Endothelial cell of umbilical vein (primary cell): ENCODE measurements around the gene BRSK1.

Source experiments
- CTCF ChIP-seq, 2 donors: IDR thresholded peaks; 1 replicate in 1 of 2; 2 replicates in 1 of 2; pipeline ENCODE4 v1.5.1; 2011; ENCODE audit warnings: low read length in 2 of 2, mild to moderate bottlenecking in 2 of 2, moderate library complexity in 2 of 2, control low read depth in 1 of 2, inconsistent platforms in 1 of 2, low read depth in 1 of 2; ENCODE audit not compliant: insufficient read depth in 1 of 2; ENCODE audit errors: extremely low read depth in 1 of 2
- EZH2 ChIP-seq: IDR thresholded peaks from 2 replicates; pipeline ENCODE4 v1.6.1; 2012; ENCODE audit warnings: borderline replicate concordance, low read depth, mild to moderate bottlenecking, moderate library complexity, low read length, inconsistent platforms; ENCODE audit not compliant: severe bottlenecking
- GATA2 ChIP-seq: IDR thresholded peaks from 2 replicates; pipeline ENCODE4 v1.7.0; 2011; ENCODE audit warnings: low read depth, mild to moderate bottlenecking, moderate library complexity, mixed read lengths, low read length; ENCODE audit not compliant: insufficient read length, insufficient read depth
- MYC ChIP-seq: IDR thresholded peaks from one replicate; pipeline ENCODE4 v1.6.1; 2011; ENCODE audit warnings: mild to moderate bottlenecking, low read depth, low read length
- POLR2A ChIP-seq: IDR thresholded peaks from 2 replicates; pipeline ENCODE4 v1.6.1; 2012; ENCODE audit warnings: low read depth, mild to moderate bottlenecking, control low read depth, low read length
- POLR2AphosphoS5 ChIP-seq: IDR thresholded peaks from 2 replicates; pipeline ENCODE4 v1.6.1; 2012; ENCODE audit warnings: low read depth, mild to moderate bottlenecking, control low read depth, low read length, moderate library complexity; ENCODE audit not compliant: insufficient read depth

GRCh38 chr19:55339889-55340783 is 56.3 kb downstream of the BRSK1 start:
- TF ChIP-seq POLR2A (no peak), MYC (no peak), CTCF (IDR thresholded peaks at IDR 0.05; ENCODE audit: extremely low read depth in 1 of 2, insufficient read depth in 1 of 2, low read depth in 1 of 2, low read length in 2 of 2) (no peak), POLR2AphosphoS5 (no peak), GATA2 (no peak), EZH2 (no peak)
